Right lobe of liver (tissue), 6 donors: ENCODE data around the gene FTO. TPM values are rescaled to one million over a fixed set of nuclear protein-coding genes. Genes with fewer than 3 reads are reported as not detected.
"Not testable (repeated sequence)": the region's sequence is repeated elsewhere in the genome, so short reads cannot be mapped to it uniquely, and the experiment has no call there.

Experiments used
- ATAC-seq, 4 donors: fragments of 200-7000 bp; cut with Tn5 transposase; one replicate each; pipeline ENCODE4 v1.9.1; 2020; ENCODE audit warnings: mild to moderate bottlenecking in 4 of 4, moderate library complexity in 4 of 4
- DNase-seq, 3 donors: peaks; one replicate each; pipeline ENCODE4 v3.0.0-alpha.2; 2020
- H3K27ac ChIP-seq, 3 donors: fragments of 200-600 bp; one replicate each; pipeline ENCODE4 v1.8.0; 2022
- H3K27me3 ChIP-seq, 2 donors: fragments of 200-600 bp; one replicate each; pipeline ENCODE4 v1.8.0; 2022
- H3K36me3 ChIP-seq, 4 donors: fragments of 200-600 bp; sonication (generic) in 1 of 4; one replicate each; pipeline versions ENCODE4 v1.5.1 to v1.8.0; 2017 to 2022; ENCODE audit warnings: control low read depth in 1 of 4
- H3K4me1 ChIP-seq, 4 donors: fragments of 200-600 bp; sonication (generic) in 1 of 4; one replicate each; pipeline versions ENCODE4 v1.5.1 to v1.8.0; 2017 to 2022; ENCODE audit warnings: control low read depth in 1 of 4
- H3K4me3 ChIP-seq, 3 donors: fragments of 200-600 bp; one replicate each; pipeline ENCODE4 v1.8.0; 2022
- H3K9me3 ChIP-seq, 4 donors: fragments of 200-600 bp; sonication (generic) in 1 of 4; one replicate each; pipeline versions ENCODE4 v1.5.1 to v1.8.0; 2017 to 2022; ENCODE audit warnings: control low read depth in 1 of 4
- POLR2A ChIP-seq: fragments of 450-650 bp; IDR thresholded peaks from one replicate; pipeline ENCODE4 v1.6.1; 2017; ENCODE audit warnings: antibody characterized with exemption, mild to moderate bottlenecking
- WGBS: methylation state at CpG from one replicate; pipeline ENCODE4 v1.1.6; 2018; ENCODE audit warnings: low coverage, low lambda C conversion rate; ENCODE audit not compliant: insufficient coverage; ENCODE audit errors: missing lambda C conversion rate; 5-methylcytosine and 5-hydroxymethylcytosine counted together
- intact Hi-C, 2 donors: fragments of 100-400 bp; cut with DNase I; formaldehyde crosslinking; loops; one replicate each; pipeline versions ENCODE4 v1.11.2 to v1.14.1; 2022
- total RNA-seq, 6 experiments: library from RNA; depleted of rRNA in 2 of 6; stranded (reverse); fragments of >200 nt in 2 of 6; fragmentation: NEBNext Ultra II Directional in 3 of 6; extraction: Animal tissue kit (Norgen Biotek cat#: 25700) in 3 of 6; gene quantifications; one replicate each; pipeline versions ENCODE4 v1.1.0 to v1.2.4, GENCODE V29; 2016 to 2023
- TF ChIP-seq, protein P1 (sequence below), 4 donors: fragments of 200-600 bp in 3 of 4; fragments of 450-650 bp in 1 of 4; IDR thresholded peaks; one replicate each; pipeline versions ENCODE4 v1.5.1 to v1.8.0; 2016 to 2022; ENCODE audit warnings: antibody characterized with exemption in 4 of 4, mild to moderate bottlenecking in 2 of 4
- donor health status: DM: no; HTN: yes; CAD: no.
- donor health status: DM: no; HTN: no; CAD: no.
- donor health status: DM: no; HTN: no; CAD: no.
- donor health status: DM: no; HTN: yes; CAD: no.
- donor health status: DM: no; HTN: yes; CAD: no.

FTO gene
- total RNA-seq, 6 experiments from 2014 or later = 28.9 to 51.6 (median 33.6) TPM

DNA sequence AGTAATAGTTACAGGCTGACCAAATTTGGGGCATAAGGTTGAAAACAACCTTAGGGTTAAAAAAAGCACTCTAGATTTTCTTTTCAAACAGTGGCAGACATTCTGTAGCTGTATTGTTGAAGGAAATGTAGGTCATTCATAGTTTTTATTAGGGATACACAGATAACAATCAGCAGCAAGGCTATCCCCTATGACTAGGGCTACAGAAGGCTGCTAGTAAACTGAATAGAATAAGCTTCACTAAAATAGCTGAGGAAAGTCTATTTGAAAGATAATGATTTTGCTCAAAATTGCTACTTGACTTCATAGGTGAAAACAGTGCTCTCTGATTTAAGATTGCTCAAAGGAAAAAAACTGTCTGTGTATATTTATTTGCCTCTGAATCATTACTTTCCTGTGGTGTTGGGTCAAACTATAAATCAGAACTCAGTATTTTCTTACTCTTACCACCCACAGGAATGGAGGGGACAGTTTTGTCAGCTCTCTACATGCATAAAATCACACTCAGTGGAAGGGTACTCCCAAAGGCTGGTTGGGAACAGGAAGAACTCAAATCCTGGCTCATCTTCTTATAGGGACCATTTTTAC lies 25.1 kb upstream of the FTO start:
- ATAC-seq = no peak
- no peak for TF ChIP-seq POLR2A
- TF ChIP-seq, protein P1, sequence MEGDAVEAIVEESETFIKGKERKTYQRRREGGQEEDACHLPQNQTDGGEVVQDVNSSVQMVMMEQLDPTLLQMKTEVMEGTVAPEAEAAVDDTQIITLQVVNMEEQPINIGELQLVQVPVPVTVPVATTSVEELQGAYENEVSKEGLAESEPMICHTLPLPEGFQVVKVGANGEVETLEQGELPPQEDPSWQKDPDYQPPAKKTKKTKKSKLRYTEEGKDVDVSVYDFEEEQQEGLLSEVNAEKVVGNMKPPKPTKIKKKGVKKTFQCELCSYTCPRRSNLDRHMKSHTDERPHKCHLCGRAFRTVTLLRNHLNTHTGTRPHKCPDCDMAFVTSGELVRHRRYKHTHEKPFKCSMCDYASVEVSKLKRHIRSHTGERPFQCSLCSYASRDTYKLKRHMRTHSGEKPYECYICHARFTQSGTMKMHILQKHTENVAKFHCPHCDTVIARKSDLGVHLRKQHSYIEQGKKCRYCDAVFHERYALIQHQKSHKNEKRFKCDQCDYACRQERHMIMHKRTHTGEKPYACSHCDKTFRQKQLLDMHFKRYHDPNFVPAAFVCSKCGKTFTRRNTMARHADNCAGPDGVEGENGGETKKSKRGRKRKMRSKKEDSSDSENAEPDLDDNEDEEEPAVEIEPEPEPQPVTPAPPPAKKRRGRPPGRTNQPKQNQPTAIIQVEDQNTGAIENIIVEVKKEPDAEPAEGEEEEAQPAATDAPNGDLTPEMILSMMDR (IDR thresholded peaks at IDR 0.05) = no peak
- Histone ChIP-seq H3K27ac (no peak overlapping the region), H3K9me3 (no peaks in the 10 kb centered on the region), H3K4me3 (no peak overlapping the region), H3K4me1 (no peaks in the 10 kb centered on the region), H3K36me3 (no peaks in the 10 kb centered on the region), H3K27me3 (no peaks in the 10 kb centered on the region)
- intact Hi-C loops = no loop called here
- no peak for DNase-seq

DNA sequence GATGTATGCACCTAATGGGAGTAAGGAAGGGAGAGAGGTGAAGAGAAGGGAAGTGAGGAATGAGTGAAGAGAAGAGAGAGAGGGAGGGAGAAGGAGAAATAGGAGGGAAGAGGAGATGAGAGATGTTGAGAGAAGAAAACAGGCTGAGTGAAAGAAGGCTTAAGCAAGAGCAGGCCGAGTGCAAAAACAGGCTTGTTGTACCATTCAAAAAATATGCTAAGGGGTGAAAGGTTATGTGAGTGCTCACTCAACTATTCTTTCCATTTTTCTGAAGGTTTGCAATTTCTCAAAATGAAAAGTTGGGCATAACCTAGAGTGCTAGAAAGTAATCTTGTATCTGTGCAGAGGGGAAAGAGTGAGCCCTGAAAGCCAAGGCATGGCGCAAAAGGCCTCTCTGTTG lies 23.2 kb upstream of the FTO start:
- WGBS = 100% methylated on average over 2 of the region's 2 CpGs
- H3K36me3 ChIP-seq = no peaks in the 10 kb centered on the region
- no peaks in the 10 kb centered on the region for H3K4me1 ChIP-seq
- no peaks in the 10 kb centered on the region for H3K27me3 ChIP-seq
- intact Hi-C loops = no loop called here
- ATAC-seq (no peak), DNase-seq (no peak)
- H3K4me3 ChIP-seq = no peak overlapping the region
- H3K27ac ChIP-seq = no peak overlapping the region
- H3K9me3 ChIP-seq = no peaks in the 10 kb centered on the region
- TF ChIP-seq POLR2A = no peak
- TF ChIP-seq, protein P1 (IDR thresholded peaks at IDR 0.05) = no peak

DNA sequence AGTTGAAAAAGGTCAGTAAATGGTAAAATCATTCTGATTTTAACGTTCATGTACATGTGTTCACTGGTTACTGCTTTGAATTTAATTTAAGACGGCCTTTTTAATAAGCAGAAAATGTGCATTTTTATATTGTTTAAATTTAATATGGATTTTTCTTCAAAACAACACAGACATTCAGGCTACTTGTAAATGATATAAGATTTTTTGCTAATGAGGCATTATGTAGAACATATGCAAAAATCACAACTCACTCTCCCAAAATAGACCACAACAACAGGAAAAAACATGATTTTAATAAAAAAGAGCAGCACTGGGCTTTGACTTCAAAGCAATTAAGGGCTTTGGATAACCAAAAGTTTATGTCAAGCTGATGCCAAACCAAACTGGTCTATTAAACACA lies 22.6 kb upstream of the FTO start:
- no peaks in the 10 kb centered on the region for H3K4me1 ChIP-seq
- H3K36me3 ChIP-seq = no peaks in the 10 kb centered on the region
- DNase-seq (no peak), ATAC-seq (no peak)
- no peaks in the 10 kb centered on the region for H3K9me3 ChIP-seq
- TF ChIP-seq, protein P1 (IDR thresholded peaks at IDR 0.05) = no peak
- no peak for TF ChIP-seq POLR2A
- no peaks in the 10 kb centered on the region for H3K27me3 ChIP-seq
- H3K4me3 ChIP-seq = no peak overlapping the region
- WGBS = 60% methylated on average over 2 of the region's 2 CpGs
- H3K27ac ChIP-seq = no peak overlapping the region
- intact Hi-C loops = no loop called here

DNA sequence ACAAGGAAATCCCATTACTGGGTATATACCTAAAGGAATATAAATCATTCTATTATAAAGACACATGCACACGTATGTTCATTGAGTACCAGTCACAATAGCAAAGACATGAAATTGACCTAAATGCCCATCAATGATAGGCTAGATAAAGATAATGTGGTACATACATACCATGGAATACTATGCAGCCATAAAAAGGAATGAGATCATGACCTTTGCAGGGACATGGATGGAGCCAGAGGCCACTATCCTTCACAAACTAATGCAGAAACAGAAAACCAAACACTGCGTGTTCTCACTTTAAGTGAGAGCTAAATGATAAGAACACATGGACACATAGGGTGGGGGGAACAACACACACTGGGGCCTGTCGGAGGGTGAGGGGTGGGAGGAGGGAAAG lies 18.6 kb upstream of the FTO start:
- H3K27ac ChIP-seq, H3K36me3 ChIP-seq, H3K27me3 ChIP-seq, intact Hi-C loops, H3K4me3 ChIP-seq, ATAC-seq, DNase-seq, H3K9me3 ChIP-seq, H3K4me1 ChIP-seq: not testable (repeated sequence)
- WGBS = 100% methylated on average over 3 of the region's 3 CpGs

DNA sequence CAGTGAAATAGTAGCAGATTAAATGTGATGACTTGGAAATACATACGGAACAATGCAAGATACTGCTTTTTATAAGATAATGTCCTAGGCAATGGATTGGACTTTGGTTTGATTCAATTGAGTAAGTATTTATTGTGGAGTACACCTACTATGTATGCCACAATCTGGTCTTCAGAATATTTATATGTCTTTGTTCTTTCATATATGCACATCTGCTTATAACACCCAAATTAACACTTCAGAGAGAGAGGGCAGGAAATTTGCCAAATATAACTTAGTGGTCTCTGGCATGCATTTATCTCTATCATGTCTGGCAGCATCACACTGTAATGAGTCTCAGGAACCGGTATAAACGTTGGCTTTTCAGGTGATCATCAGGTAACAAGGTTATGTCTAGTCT lies 17.2 kb upstream of the FTO start:
- Histone ChIP-seq H3K4me3 (no peak overlapping the region), H3K9me3 (no peaks in the 10 kb centered on the region), H3K27ac (no peak overlapping the region), H3K27me3 (no peaks in the 10 kb centered on the region), H3K36me3 (no peaks in the 10 kb centered on the region), H3K4me1 (no peaks in the 10 kb centered on the region)
- ATAC-seq (no peak), DNase-seq (no peak)
- 90% methylated on average over 3 of the region's 3 CpGs for WGBS
- TF ChIP-seq POLR2A = no peak
- intact Hi-C loops = no loop called here

DNA sequence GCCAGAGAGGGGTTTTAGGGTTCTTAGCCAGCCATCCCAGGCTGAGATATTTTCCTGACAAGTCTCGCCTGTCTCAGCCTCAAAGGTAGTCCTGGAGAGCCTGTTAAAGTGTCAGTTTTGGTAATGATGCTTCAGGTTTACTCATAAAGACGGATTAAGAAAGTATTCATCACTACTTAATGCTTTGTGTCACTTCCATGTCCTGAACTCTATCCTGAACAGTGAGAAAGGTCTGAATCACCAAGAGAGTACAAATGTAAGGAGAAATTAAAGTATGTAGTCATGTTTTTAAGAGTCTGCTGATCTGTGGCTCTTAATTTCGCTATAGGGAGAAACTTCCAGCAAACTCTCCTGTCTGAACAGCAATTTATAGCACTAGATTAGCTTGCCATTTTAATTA lies 14.3 kb upstream of the FTO start:
- TF ChIP-seq POLR2A = no peak
- TF ChIP-seq, protein P1 (IDR thresholded peaks at IDR 0.05) = no peak
- no peaks in the 10 kb centered on the region for H3K9me3 ChIP-seq
- H3K4me3 ChIP-seq = no peak overlapping the region
- intact Hi-C loops = no loop called here
- ATAC-seq = no peak
- H3K4me1 ChIP-seq = no peaks in the 10 kb centered on the region
- no peak for DNase-seq
- H3K27ac ChIP-seq = no peak overlapping the region
- H3K27me3 ChIP-seq = no peaks in the 10 kb centered on the region
- H3K36me3 ChIP-seq = no peaks in the 10 kb centered on the region
- WGBS = 96% methylated on average over 3 of the region's 3 CpGs
